GM19467 (cell line): ENCODE results near the gene PROM1.

ENCODE experiments used
- ATAC-seq: cut with Tn5 transposase; IDR thresholded peaks from one replicate; pipeline ENCODE4 v1.9.1; 2021; ENCODE audit warnings: mild to moderate bottlenecking, moderate library complexity; ENCODE audit not compliant: unreplicated experiment

Gene PROM1

GRCh38 chr4:15992167-15992485 lies 91.7 kb downstream of the PROM1 start:
- ATAC-seq = no peak

DNA sequence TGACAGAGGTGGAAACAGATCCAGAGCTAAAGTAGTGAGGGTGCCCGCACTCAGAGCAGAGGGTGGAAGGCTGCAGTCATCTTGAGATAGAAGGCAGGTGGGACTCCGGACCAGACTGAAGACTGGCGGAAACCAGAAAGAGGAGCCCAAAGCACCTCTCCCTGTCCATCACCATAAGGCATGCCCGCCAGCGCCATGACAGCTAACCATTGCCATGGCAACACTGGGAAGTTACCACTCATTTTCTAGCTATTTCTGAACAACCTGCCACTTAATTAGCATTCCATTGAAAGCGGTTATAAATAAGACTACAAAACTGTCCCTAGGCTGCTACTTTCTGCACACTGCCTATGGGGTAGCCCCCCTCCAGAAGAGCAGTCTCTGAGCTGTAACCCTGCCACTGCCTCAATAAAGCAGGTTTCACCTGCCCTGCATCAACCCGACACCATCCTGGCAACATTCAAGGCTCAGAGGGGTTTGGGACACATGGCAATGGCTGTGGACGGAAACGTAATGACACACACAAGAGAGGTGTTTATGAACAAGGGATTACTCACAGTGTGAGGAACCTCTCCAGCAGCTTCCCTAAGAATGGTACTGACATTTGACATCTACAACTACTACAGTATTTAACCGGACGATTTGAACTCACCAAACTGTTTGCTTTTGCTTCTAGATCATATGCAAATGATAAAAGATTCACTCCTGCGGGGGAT lies 93.1 kb downstream of the PROM1 start:
- ATAC-seq = no peak

DNA sequence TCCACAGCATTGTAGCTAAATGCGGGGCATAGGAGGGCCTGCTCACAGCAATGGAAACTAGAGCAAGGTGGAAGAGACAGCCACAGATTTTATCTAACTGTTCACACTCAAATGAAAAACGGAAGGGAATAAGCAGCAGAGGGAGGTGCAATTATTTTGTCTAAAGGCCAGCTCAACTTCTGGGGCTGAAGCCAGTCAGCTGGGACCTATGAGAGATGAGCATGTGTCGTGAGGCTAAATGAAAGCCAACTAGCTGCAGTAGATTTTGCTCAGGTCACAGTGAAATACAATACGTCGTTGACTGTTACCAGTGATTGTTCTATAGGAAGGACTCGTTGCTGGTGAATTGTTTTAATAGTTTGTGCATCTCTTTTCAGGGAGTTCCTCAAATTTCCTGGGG lies 94.4 kb downstream of the PROM1 start:
- no peak for ATAC-seq

DNA sequence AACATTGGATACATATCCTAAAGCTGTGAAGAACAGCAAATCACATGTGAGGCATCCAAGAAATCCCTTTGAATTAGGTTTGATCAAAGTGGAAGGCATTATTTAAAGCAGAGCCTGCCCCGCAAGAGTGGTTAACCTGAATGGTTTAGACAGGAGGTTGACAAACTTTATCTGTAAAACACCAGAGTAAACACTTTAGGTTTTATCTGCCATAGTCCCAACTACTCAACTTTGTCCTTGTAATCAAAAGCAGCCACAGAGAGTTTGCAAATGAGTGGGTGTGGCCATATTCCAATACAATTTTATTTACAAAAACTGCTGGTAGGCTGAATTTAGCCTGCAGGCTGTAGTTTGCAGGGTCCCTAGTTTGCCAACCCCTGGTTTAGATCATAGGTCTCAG lies 95.6 kb downstream of the PROM1 start:
- no peak for ATAC-seq

DNA sequence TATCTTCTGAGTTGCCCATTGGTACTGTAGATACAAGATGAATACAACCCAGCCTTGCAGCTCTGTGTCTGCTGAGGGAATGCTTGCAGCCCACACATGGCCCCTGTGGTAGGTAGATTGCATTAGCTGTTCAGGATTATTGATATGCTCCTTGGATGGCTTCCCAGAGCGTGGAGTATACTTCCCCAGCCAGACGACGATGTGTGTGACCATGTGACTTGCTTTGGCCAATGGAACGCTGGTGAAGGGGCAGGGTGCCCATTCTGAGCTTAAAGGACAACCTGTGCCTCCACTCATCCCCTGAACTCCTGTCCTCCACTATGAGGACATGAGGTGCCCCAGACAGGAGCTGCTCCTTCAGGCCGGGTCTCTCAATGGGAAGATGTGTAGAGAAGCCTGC lies 96.9 kb downstream of the PROM1 start:
- ATAC-seq = no peak

GRCh38 chr4:15983610-15984009 lies 100.2 kb downstream of the PROM1 start:
- ATAC-seq = no peak

- no peak for ATAC-seq
Measured at GRCh38 chr4:15982842-15983524, 100.8 kb downstream of the PROM1 start.

- no peak for ATAC-seq
Measured at GRCh38 chr4:15976456-15977447, 107.1 kb downstream of the PROM1 start.

DNA sequence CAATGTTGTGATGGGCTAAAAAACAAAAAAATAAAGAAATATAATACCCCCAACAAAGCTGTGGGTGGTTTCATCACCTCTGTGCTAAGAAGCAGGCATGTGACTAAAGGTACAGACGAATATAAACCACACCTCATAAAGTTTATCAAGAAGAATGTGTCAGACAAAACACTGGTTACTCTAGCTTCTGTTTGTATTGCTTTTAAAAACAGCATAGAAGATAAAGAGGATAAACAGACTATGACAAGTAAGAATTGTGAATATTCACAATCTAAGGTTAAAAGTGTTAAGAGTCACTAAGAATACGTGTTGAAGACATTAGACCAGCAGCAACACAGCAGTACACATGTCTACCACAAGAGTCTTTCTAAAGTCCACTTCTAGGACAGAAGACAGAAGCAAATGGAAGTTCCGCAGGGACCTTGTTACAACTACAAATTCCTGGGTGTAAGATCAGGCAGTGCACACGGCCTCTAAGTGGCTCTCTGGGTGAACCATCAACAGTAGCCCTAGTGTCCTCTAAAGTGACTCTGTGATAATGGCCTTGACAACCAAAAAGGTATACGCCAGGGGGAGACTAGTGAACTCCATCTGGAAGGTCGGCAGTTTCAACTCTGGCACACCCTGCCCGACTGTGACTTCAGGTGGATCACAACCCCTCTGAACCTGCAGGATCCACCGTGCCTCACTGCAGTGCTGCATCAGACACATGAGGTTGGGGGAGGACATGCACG lies 112.6 kb downstream of the PROM1 start:
- ATAC-seq = no peak

- no peak for ATAC-seq
Measured at GRCh38 chr4:15968551-15969300, 115.1 kb downstream of the PROM1 start.

DNA sequence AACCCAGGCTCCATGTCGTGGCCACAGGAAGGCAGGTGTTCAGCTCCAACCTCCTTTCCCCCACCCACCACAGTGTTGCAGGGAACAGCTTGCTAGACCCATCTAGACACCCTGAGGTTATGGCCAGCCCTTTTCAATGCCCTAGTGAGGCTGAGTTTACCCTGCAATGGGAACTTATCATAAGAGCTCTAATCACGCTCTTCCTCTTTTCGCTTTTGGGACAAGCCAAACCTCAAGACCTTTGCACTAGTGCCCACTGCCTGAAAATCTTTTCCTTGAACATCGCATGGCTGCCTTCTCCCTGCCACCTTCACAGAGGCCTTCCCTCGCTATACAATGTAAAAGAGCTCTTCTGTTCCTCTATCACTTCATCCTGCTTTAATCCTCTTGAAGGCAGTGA lies 118.5 kb downstream of the PROM1 start:
- no peak for ATAC-seq

- no peak for ATAC-seq
Measured at GRCh38 chr4:15964159-15964558, 119.7 kb downstream of the PROM1 start.

DNA sequence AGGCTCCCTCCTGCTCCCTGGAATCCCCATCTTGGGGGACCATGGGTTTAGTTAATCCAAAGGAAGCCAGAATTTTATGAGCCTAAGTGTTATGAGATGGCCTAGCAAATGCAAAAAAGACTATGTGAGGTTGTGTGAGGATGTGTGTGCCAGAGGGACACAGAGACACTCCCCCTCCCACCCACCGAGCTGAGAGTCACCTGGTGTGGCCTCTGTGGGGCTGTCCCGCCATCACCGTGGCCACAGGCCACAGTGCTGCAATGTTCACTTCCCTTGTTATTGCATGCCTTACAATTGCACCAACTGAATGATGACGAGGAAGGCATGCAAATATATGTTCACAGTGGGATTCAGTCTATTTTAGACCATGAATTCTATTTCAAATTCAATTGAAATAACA lies 120.2 kb downstream of the PROM1 start:
- peak; percentile 62 for ATAC-seq

DNA sequence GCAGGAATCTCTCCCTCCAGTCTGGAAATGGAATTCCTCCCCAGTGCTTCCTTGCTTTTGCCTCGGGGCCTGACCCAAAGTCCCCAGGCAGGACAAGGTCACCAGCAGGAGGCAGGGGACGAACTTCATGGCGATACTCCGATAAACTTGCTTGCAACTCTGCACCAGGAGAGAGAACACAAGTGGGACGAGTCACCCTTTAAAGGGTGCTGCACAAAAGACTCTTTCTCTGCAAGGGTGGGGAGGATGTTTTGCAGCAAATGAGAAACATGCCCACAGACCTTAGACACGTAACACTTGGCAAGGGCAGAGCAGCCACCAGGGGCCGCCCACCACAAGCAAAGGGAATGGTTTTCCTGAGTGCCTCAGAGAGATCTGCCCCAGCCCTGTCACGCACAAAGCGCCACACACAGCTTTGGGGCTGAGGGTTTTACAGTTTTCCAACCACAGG lies 120.8 kb downstream of the PROM1 start, which contains the start of gene FGFBP2:
Gene FGFBP2 (minus strand): TSS at position 175 of the 451 bp plus-strand sequence. CDS start 46 bp downstream, at position 129.
- peak; percentile 40 for ATAC-seq

DNA sequence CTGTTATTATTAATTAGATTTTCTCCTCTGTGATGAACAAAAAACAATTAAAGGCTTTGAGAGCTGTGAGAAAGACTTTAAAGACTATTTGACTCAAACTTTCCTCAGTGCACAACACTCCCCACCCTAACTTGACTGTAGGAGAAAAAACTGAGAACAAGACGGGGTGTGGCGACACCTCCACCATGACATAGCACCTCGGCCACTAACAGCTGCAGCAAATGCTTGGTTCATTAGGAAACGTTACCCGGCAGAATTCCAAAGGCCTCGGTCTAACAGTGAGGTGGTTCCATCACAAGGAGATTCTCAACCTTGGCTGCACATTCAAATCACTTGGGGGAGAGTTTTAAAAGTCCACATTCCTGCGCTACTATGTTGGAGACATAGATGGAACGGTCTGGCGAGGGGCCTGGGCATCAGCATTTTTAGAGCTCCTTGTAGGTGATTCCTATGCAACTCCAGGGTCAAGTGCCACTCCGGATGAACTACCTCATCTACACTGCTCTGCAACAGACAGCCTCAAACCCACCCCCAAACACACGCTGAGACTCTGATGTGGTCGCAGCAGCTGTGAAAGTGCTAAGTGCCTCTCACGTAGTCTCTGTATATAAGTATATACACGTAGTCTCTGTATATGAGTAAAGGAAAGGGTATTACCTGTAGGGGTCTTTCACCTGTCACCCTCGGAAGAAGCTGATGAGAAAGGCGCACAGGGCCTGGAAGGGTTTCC lies 121.9 kb downstream of the PROM1 start:
- ATAC-seq = no peak

GRCh38 chr4:15958562-15958961 lies 125.3 kb downstream of the PROM1 start:
- ATAC-seq = no peak

GRCh38 chr4:15956179-15956850 lies 127.5 kb downstream of the PROM1 start:
- ATAC-seq = peak; percentile 98

DNA sequence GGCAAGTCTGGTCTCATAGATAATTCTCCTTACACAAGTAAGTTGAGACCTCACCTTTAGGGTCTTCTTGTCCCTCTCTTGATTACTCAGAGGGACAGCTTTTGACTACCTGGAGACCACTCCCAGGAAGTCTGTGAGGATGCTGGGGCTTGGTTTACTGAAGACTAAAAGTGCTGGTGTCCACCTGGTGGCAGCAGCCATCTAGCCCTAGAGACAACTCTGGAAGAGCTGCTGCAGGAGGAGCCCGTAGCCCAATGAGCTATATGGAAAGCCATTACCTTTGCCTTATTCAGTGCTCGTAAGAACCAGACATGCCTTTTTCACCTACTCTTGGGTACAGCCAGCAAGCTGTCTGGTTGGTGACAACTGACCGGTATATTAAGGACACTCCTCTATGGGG lies 128.2 kb downstream of the PROM1 start:
- no peak for ATAC-seq

DNA sequence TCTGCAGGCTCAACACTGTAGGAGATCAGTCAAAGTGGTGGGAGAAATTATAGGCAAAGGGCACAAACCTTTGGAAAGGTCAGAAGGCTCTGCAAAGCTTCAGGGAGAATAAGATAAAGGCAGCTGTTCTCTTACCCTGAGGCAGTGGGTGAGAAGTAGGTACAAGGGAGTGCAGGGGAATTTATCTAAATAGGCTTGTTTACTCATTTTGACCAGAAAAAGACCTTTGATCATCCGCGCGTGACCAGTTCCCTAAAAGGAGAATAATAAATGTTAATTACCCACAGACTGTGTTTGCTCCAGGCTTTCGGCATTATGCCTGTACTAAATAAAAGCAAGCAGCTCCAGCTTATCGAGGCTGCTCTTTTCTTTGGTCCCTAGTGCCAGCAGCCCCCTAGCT lies 130.2 kb downstream of the PROM1 start:
- ATAC-seq = no peak
